Suprapubic skin (tissue), 3 donors: ENCODE data around the gene ERAL1.

Source experiments
- POLR2AphosphoS5 ChIP-seq, 3 donors: sonication (generic); formaldehyde crosslinking; IDR thresholded peaks; one replicate each; pipeline ENCODE4 v1.6.1; 2017; ENCODE audit warnings: antibody characterized with exemption in 3 of 3
- TF ChIP-seq, protein P1 (sequence below), 2 donors: fragments of 200-600 bp in 1 of 2; fragments of 450-650 bp in 1 of 2; sonication (generic) in 1 of 2; IDR thresholded peaks; one replicate each; pipeline ENCODE4 v1.5.1; 2016 to 2019; ENCODE audit warnings: antibody characterized with exemption in 2 of 2, mild to moderate bottlenecking in 1 of 2, moderate library complexity in 1 of 2

DNA sequence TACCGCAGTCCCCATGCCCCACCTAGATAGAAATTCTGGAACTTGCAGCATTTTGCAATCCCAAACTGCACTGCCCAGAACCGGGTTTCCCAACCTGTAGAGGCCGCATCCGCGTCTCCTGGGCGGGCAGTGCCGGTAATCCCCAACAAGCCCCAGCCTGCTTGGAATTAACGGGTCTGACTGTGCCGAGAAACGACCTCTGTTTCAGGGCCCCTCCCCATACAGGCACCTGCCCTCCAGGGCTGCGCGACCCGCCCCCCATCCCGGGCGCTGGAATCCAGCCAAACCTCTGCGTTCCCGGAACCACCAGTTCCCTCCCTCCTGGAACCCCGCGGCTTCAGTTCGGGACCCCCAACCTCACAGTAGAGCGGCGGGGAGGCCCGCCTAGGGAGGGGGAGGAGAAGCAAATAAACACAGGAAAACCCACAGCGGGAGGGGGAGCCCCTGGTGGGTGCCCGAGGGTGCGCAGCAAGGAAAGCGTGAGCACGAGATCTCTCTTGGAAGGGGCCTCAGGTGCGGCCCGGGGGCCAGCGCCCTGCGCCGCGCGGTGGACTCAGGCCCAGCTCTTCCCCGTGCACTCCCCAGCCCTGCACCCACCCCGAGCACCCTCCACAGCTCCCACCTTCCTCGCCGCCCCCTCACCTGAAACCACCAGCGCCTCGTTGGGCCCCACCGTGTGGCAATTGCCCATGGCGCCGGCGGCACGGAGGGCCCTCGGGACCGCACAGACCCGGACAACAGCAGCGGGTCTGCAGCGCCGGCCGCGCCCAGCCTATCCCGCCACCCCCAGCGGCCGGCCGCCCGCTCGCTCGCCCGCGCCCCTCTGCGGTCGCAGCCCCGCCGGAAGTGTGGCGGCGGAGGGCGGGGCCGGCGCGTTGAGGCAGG, 42.3 kb downstream of the ERAL1 start, which contains the start of gene FLOT2:
- peak in 1 of 3 donors; percentile 49 for TF ChIP-seq POLR2AphosphoS5 (IDR thresholded peaks at IDR 0.05)
- TF ChIP-seq, protein P1, sequence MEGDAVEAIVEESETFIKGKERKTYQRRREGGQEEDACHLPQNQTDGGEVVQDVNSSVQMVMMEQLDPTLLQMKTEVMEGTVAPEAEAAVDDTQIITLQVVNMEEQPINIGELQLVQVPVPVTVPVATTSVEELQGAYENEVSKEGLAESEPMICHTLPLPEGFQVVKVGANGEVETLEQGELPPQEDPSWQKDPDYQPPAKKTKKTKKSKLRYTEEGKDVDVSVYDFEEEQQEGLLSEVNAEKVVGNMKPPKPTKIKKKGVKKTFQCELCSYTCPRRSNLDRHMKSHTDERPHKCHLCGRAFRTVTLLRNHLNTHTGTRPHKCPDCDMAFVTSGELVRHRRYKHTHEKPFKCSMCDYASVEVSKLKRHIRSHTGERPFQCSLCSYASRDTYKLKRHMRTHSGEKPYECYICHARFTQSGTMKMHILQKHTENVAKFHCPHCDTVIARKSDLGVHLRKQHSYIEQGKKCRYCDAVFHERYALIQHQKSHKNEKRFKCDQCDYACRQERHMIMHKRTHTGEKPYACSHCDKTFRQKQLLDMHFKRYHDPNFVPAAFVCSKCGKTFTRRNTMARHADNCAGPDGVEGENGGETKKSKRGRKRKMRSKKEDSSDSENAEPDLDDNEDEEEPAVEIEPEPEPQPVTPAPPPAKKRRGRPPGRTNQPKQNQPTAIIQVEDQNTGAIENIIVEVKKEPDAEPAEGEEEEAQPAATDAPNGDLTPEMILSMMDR (IDR thresholded peaks at IDR 0.05): peak; percentile 1 to 12
